A549 (cell line): Measurements from ENCODE around the gene CEP63.

Experiments
- CTCF ChIP-seq: fragments of >200 bp; sonication (Bioruptor Twin); formaldehyde crosslinking; IDR thresholded peaks from 3 replicates; pipeline ENCODE4 v1.5.1; 2016
- FOSB ChIP-seq: fragments of 250-450 bp; sonication (Bioruptor Pico); IDR thresholded peaks from 2 replicates; pipeline ENCODE4 v1.5.0; 2020; ENCODE audit warnings: mild to moderate bottlenecking, moderate library complexity
- HDAC2 ChIP-seq: fragments of 200-600 bp; sonication (generic); IDR thresholded peaks from 2 replicates; pipeline ENCODE4 v1.6.1; 2016
- POLR2A ChIP-seq: IDR thresholded peaks from 2 replicates; pipeline ENCODE4 v1.6.1; 2012; ENCODE audit warnings: mild to moderate bottlenecking, low read length

GRCh38 chr3:134610432-134611385 is 124.9 kb downstream of the CEP63 start:
- TF ChIP-seq FOSB (CRISPR knock-in tag), result no peak
- no peak for TF ChIP-seq CTCF
- TF ChIP-seq POLR2A, result no peak
- TF ChIP-seq HDAC2, result no peak
